ENCODE measurements around the gene ACTR2. TPM values are rescaled to one million over a fixed set of nuclear protein-coding genes. Genes with fewer than 3 reads are reported as not detected.
A peak's percentile ranks its signal among the peaks of the same experiment; 100 is the strongest.
"Not testable (repeated sequence)": the region's sequence is repeated elsewhere in the genome, so short reads cannot be mapped to it uniquely, and the experiment has no call there.

Gene ACTR2
- total and polyA plus RNA-seq, 2 of the 13 experiments (the other 11 are each of a cell fraction or from before 2014, with no cell fraction given): 51.2 to 100 TPM

GRCh38 chr2:65256054-65256453, 28.4 kb downstream of the ACTR2 start:
- Histone ChIP-seq H3K4me3 (replicated peaks in 1 of 3; ENCODE audit: insufficient read depth in 1 of 3, low read depth in 2 of 3, low read length in 3 of 3) (no peak overlapping the region), H3K4me2 (ENCODE audit: low read depth, low read length) (no peak overlapping the region), H3K4me1 (ENCODE audit: insufficient read depth, low read length) (no peaks in the 10 kb centered on the region), H3K27ac (ENCODE audit: extremely low read length, insufficient read depth, low read length) (no peak overlapping the region), H2AFZ (ENCODE audit: low read length) (no peak overlapping the region), H3K36me3 (replicated peaks in 1 of 2; ENCODE audit: control insufficient read depth in 1 of 2, insufficient read depth in 2 of 2, low read length in 2 of 2) (peaks cover 12 to 66% of the 10 kb centered on the region in 2 experiments), H3K27me3 (ENCODE audit: control insufficient read depth in 1 of 2, insufficient read depth in 2 of 2, low read length in 2 of 2) (no peaks in the 10 kb centered on the region), H4K20me1 (ENCODE audit: insufficient read depth, low read length) (no peaks in the 10 kb centered on the region), H3K9ac (ENCODE audit: insufficient read depth, low read depth, low read length) (no peak overlapping the region), H3K79me2 (ENCODE audit: insufficient read depth, low read length) (no peaks in the 10 kb centered on the region), H3K9me3 (ENCODE audit: low read length) (no peaks in the 10 kb centered on the region)
- no peak for DNase-seq (ENCODE audit: low spot score)
- no TSS peak for BruUV-seq (replicated peaks)
- intact Hi-C loops (cut with micrococcal nuclease; ENCODE audit: unreplicated experiment) (no loop called here), in situ Hi-C loops (cut with HindIII; ENCODE audit: extremely low pct_ligation_motif_present, low pct_unique_long_range_greater_than_20kb) (no loop called here)
- WGBS (ENCODE audit: low lambda C conversion rate): 100% methylated on average over 1 of the region's 1 CpG
- ChIA-PET POLR2A (no interaction called here), CTCF (ENCODE audit: low intra/inter-chr PET ratio, low total read pairs) (no interaction called here)
- FAIRE-seq: no peak
- ATAC-seq: no peak
- TF ChIP-seq NCOA5 (CRISPR knock-in tag; IDR thresholded peaks at IDR 0.05) (no peak), GMEB1 (CRISPR knock-in tag; IDR thresholded peaks at IDR 0.05; ENCODE audit: borderline replicate concordance) (no peak), PPARG (CRISPR knock-in tag; conservative IDR thresholded peaks at IDR 0.05) (no peak), ZNF383 (CRISPR knock-in tag; IDR thresholded peaks at IDR 0.05; ENCODE audit: borderline replicate concordance) (no peak), CTCF (CRISPR knock-in tag; IDR thresholded peaks at IDR 0.05) (peak; percentile 24; the same call in 1 of the 2 replicates), ZNF747 (CRISPR knock-in tag; IDR thresholded peaks at IDR 0.05; ENCODE audit: borderline replicate concordance) (no peak), GATAD2A (CRISPR knock-in tag; IDR thresholded peaks at IDR 0.05) (no peak), POGZ (CRISPR knock-in tag; IDR thresholded peaks at IDR 0.05) (no peak), ZC3H13 (CRISPR knock-in tag; IDR thresholded peaks at IDR 0.05) (no peak), ZNF639 (CRISPR knock-in tag; conservative IDR thresholded peaks at IDR 0.05) (no peak), MAX (IDR thresholded peaks at IDR 0.05) (no peak), STAG1 (CRISPR knock-in tag; IDR thresholded peaks at IDR 0.05) (peak; percentile 42), GATAD1 (CRISPR knock-in tag; IDR thresholded peaks at IDR 0.05) (no peak), U2AF1 (optimal IDR thresholded peaks at IDR 0.05; ENCODE audit: low read depth, low read length) (no peak), ATRX (CRISPR knock-in tag; IDR thresholded peaks at IDR 0.05; ENCODE audit: borderline replicate concordance) (no peak), ZNF430 (CRISPR knock-in tag; IDR thresholded peaks at IDR 0.05) (no peak), NFE2L2 (IDR thresholded peaks at IDR 0.05; ENCODE audit: low read length) (no peak)

- H3K27me3 ChIP-seq (ENCODE audit: control insufficient read depth in 1 of 2, insufficient read depth in 2 of 2, low read length in 2 of 2); H2AFZ ChIP-seq (ENCODE audit: low read length); H3K4me2 ChIP-seq (ENCODE audit: low read depth, low read length); DNase-seq (ENCODE audit: low spot score); H3K4me1 ChIP-seq (ENCODE audit: insufficient read depth, low read length); intact Hi-C loops (cut with micrococcal nuclease; ENCODE audit: unreplicated experiment); ATAC-seq; BruUV-seq (replicated peaks); H4K20me1 ChIP-seq (ENCODE audit: insufficient read depth, low read length); FAIRE-seq; H3K4me3 ChIP-seq (replicated peaks in 1 of 3; ENCODE audit: insufficient read depth in 1 of 3, low read depth in 2 of 3, low read length in 3 of 3); CTCF ChIA-PET (ENCODE audit: low intra/inter-chr PET ratio, low total read pairs); POLR2A ChIA-PET; in situ Hi-C loops (cut with HindIII; ENCODE audit: extremely low pct_ligation_motif_present, low pct_unique_long_range_greater_than_20kb); H3K79me2 ChIP-seq (ENCODE audit: insufficient read depth, low read length); H3K9me3 ChIP-seq (ENCODE audit: low read length); H3K27ac ChIP-seq (ENCODE audit: extremely low read length, insufficient read depth, low read length); H3K9ac ChIP-seq (ENCODE audit: insufficient read depth, low read depth, low read length): not testable (repeated sequence)
- peaks cover 11 to 68% of the 10 kb centered on the region in 2 experiments for H3K36me3 ChIP-seq (replicated peaks in 1 of 2; ENCODE audit: control insufficient read depth in 1 of 2, insufficient read depth in 2 of 2, low read length in 2 of 2)
Observed at GRCh38 chr2:65257866-65258265, 30.2 kb downstream of the ACTR2 start.

Measured in HepG2 (cell line).